Fibroblast of lung (primary cell): ENCODE measurements around the gene TRMT44. TPM values are rescaled to one million over a fixed set of nuclear protein-coding genes. Genes with fewer than 3 reads are reported as not detected.

ENCODE experiments used
- DNase-seq, 2 donors: peaks; one replicate each; pipeline versions ENCODE4 v3.0.0 to v3.0.0-alpha.2; 2010; ENCODE audit warnings: low read depth in 2 of 2
- H2AFZ ChIP-seq: 2 replicates; pipeline ENCODE4 v1.5.1; 2012; ENCODE audit warnings: low read length, control low read depth, inconsistent platforms
- H3K27ac ChIP-seq: 2 replicates; pipeline ENCODE4 v1.5.1; 2011; ENCODE audit warnings: low read length, control low read depth; ENCODE audit not compliant: insufficient read depth
- H3K27me3 ChIP-seq: 2 replicates; pipeline ENCODE4 v1.5.1; 2011; ENCODE audit warnings: mild to moderate bottlenecking, low read length; ENCODE audit not compliant: control insufficient read depth, insufficient read depth
- H3K36me3 ChIP-seq: 2 replicates; pipeline ENCODE4 v1.5.1; 2011; ENCODE audit warnings: low read length; ENCODE audit not compliant: control insufficient read depth, insufficient read depth
- H3K4me1 ChIP-seq: 2 replicates; pipeline ENCODE4 v1.5.1; 2011; ENCODE audit warnings: low read length; ENCODE audit not compliant: control insufficient read depth, insufficient read depth; ENCODE audit errors: extremely low read depth
- H3K4me2 ChIP-seq: 2 replicates; pipeline ENCODE4 v1.5.1; 2011; ENCODE audit warnings: low read length, control low read depth; ENCODE audit not compliant: insufficient read depth; ENCODE audit errors: extremely low read depth
- H3K4me3 ChIP-seq, 4 experiments: fragments of 200-600 bp in 1 of 4; sonication (generic) in 1 of 4; replicated peaks in 1 of 4; 2 replicates each; pipeline ENCODE4 v1.5.1; 2011 to 2016; ENCODE audit warnings: low read length in 4 of 4, low read depth in 3 of 4, mild to moderate bottlenecking in 3 of 4, control low read depth in 2 of 4, inconsistent platforms in 1 of 4, mixed read lengths in 1 of 4; ENCODE audit not compliant: insufficient read depth in 1 of 4; ENCODE audit errors: control extremely low read depth in 1 of 4
- H3K79me2 ChIP-seq: 2 replicates; pipeline ENCODE4 v1.5.1; 2012; ENCODE audit warnings: mild to moderate bottlenecking, low read length, inconsistent platforms; ENCODE audit not compliant: control insufficient read depth, insufficient read depth
- H3K9ac ChIP-seq: 2 replicates; pipeline ENCODE4 v1.5.1; 2011; ENCODE audit warnings: mild to moderate bottlenecking, low read length, control low read depth; ENCODE audit not compliant: insufficient read depth
- H3K9me3 ChIP-seq: 2 replicates; pipeline ENCODE4 v1.5.1; 2012; ENCODE audit warnings: low read depth, low read length; ENCODE audit not compliant: control insufficient read depth, insufficient read depth
- H4K20me1 ChIP-seq: 2 replicates; pipeline ENCODE4 v1.5.1; 2011; ENCODE audit warnings: low read length; ENCODE audit not compliant: control insufficient read depth, insufficient read depth; ENCODE audit errors: extremely low read depth
- CTCF ChIP-seq, 2 donors: IDR thresholded peaks in 1 of 2; conservative IDR thresholded peaks in 1 of 2; 1 replicate in 1 of 2; 2 replicates in 1 of 2; pipeline ENCODE4 v1.5.1; 2011 to 2012; ENCODE audit warnings: low read length in 2 of 2, control low read depth in 1 of 2, inconsistent platforms in 1 of 2, low read depth in 1 of 2, mild to moderate bottlenecking in 1 of 2
- EZH2 ChIP-seq: IDR thresholded peaks from 2 replicates; pipeline ENCODE4 v1.5.1; 2012; ENCODE audit warnings: low read length, control low read depth, mild to moderate bottlenecking; ENCODE audit errors: missing control alignments
- polyA plus RNA-seq, 2 donors: library from polyadenylated mRNA; depleted of rRNA in 1 of 2; stranded (reverse) in 1 of 2; unstranded in 1 of 2; fragments of >200 nt; gene quantifications; 2 replicates each; pipeline ENCODE4 v1.2.1, GENCODE V29; 2011 to 2012; ENCODE audit warnings: missing spikeins in 1 of 2
- total RNA-seq: library from RNA; depleted of rRNA; stranded (reverse); fragments of >200 nt; gene quantifications from 2 replicates; pipeline ENCODE4 v1.2.1, GENCODE V29; 2014

Gene TRMT44
- total and polyA plus RNA-seq, 2 donors (not counting 1 experiment from before 2014, with no cell fraction given) = 6.5 to 14.0 TPM

GRCh38 chr4:8473198-8473919 lies 32.8 kb downstream of the TRMT44 start:
- Histone ChIP-seq H3K27me3 (no peaks in the 10 kb centered on the region), H3K79me2 (no peaks in the 10 kb centered on the region), H3K27ac (peak overlapping the region; percentile 78), H3K4me1 (peaks cover 19% of the 10 kb centered on the region), H3K4me2 (peak overlapping the region; percentile 61), H3K9me3 (no peaks in the 10 kb centered on the region), H2AFZ (no peak overlapping the region), H4K20me1 (no peaks in the 10 kb centered on the region), H3K36me3 (no peaks in the 10 kb centered on the region), H3K9ac (peak overlapping the region; percentile 27), H3K4me3 (no peak overlapping the region)
- peak in 1 of 2 donors; percentile 34 for DNase-seq
- peak; percentile 18 to 26 for TF ChIP-seq CTCF (conservative IDR thresholded peaks at IDR 0.05 in 1 of 2, IDR thresholded peaks at IDR 0.05 in 1 of 2; ENCODE audit: low read depth in 1 of 2, low read length in 2 of 2)
- no peak for TF ChIP-seq EZH2

GRCh38 chr4:8473920-8474590 lies 33.5 kb downstream of the TRMT44 start:
- Histone ChIP-seq H3K9me3 (no peaks in the 10 kb centered on the region), H3K27me3 (no peaks in the 10 kb centered on the region), H3K9ac (no peak overlapping the region), H3K79me2 (no peaks in the 10 kb centered on the region), H3K4me3 (no peak overlapping the region), H2AFZ (no peak overlapping the region), H3K4me2 (no peak overlapping the region), H4K20me1 (no peaks in the 10 kb centered on the region), H3K36me3 (no peaks in the 10 kb centered on the region), H3K4me1 (peaks cover 19% of the 10 kb centered on the region), H3K27ac (no peak overlapping the region)
- no peak for DNase-seq
- TF ChIP-seq CTCF (conservative IDR thresholded peaks at IDR 0.05 in 1 of 2, IDR thresholded peaks at IDR 0.05 in 1 of 2; ENCODE audit: low read depth in 1 of 2, low read length in 2 of 2) (no peak), EZH2 (no peak)

GRCh38 chr4:8474856-8475255 lies 34.3 kb downstream of the TRMT44 start:
- Histone ChIP-seq H3K27me3 (no peaks in the 10 kb centered on the region), H3K9me3 (no peaks in the 10 kb centered on the region), H3K4me2 (no peak overlapping the region), H4K20me1 (no peaks in the 10 kb centered on the region), H2AFZ (no peak overlapping the region), H3K36me3 (no peaks in the 10 kb centered on the region), H3K27ac (no peak overlapping the region), H3K4me1 (peaks cover 19% of the 10 kb centered on the region), H3K79me2 (no peaks in the 10 kb centered on the region), H3K4me3 (no peak overlapping the region), H3K9ac (no peak overlapping the region)
- no peak for DNase-seq
- TF ChIP-seq EZH2 = no peak
- no peak for TF ChIP-seq CTCF (conservative IDR thresholded peaks at IDR 0.05 in 1 of 2, IDR thresholded peaks at IDR 0.05 in 1 of 2; ENCODE audit: low read depth in 1 of 2, low read length in 2 of 2)
